SK-N-SH (cell line): ENCODE results near the gene PTPN4. TPM values are rescaled to one million over a fixed set of nuclear protein-coding genes. Genes with fewer than 3 reads are reported as not detected.

Experiments
- CTCF ChIA-PET: fragments of 300-600, 350-600 bp; formaldehyde crosslinking; extraction: SDS; loops from one replicate; lab custom pipeline; 2021; lab: Yijun Ruan, JAX
- POLR2A ChIA-PET: fragments of 350-600 bp; sonication (Branson Sonifier 250); formaldehyde crosslinking; extraction: SDS; loops from one replicate; lab custom pipeline; 2020; ENCODE audit warnings: antibody characterized with exemption, inconsistent platforms; lab: Yijun Ruan, JAX
- DNase-seq: peaks from one replicate; pipeline ENCODE4 v3.0.0; 2012
- H2AFZ ChIP-seq: fragments of 200-600 bp; sonication (generic); 2 replicates; pipeline ENCODE4 v1.8.1; 2016; ENCODE audit warnings: antibody characterized with exemption, mild to moderate bottlenecking, low read depth
- H3F3A ChIP-seq: fragments of 200-600 bp; sonication (generic); replicated peaks from 2 replicates; pipeline ENCODE3; 2016; ENCODE audit warnings: antibody characterized with exemption, mild to moderate bottlenecking; ENCODE audit not compliant: insufficient read depth
- H3K27ac ChIP-seq, 2 experiments: fragments of 200-500 bp in 1 of 2; fragments of 200-600 bp in 1 of 2; sonication (Bioruptor generic) in 1 of 2; sonication (generic), shearing (Covaris generic) in 1 of 2; 2 replicates each; pipeline versions ENCODE4 v1.5.1 to v1.6.1; 2014 to 2016; ENCODE audit warnings: low read depth in 2 of 2, inconsistent platforms in 1 of 2, low read length in 1 of 2, mild to moderate bottlenecking in 1 of 2, mixed read lengths in 1 of 2
- H3K27me3 ChIP-seq: fragments of 200-600 bp; sonication (generic), shearing (Covaris generic); 2 replicates; pipeline ENCODE4 v1.6.1; 2016; ENCODE audit warnings: mixed run types; ENCODE audit not compliant: insufficient read depth
- H3K36me3 ChIP-seq, 2 experiments: fragments of 200-500 bp in 1 of 2; fragments of 200-600 bp in 1 of 2; sonication (Bioruptor generic) in 1 of 2; sonication (generic) in 1 of 2; replicated peaks in 1 of 2; 2 replicates each; pipeline versions ENCODE3 to v1.5.1; 2014 to 2016; ENCODE audit warnings: low read length in 1 of 2, mild to moderate bottlenecking in 1 of 2; ENCODE audit not compliant: insufficient read depth in 2 of 2, control insufficient read depth in 1 of 2
- H3K4me1 ChIP-seq, 2 experiments: fragments of 200-500 bp in 1 of 2; fragments of 200-600 bp in 1 of 2; sonication (Bioruptor generic) in 1 of 2; sonication (generic), shearing (Covaris generic) in 1 of 2; 2 replicates each; pipeline versions ENCODE4 v1.5.1 to v1.6.1; 2014 to 2016; ENCODE audit warnings: low read depth in 1 of 2, low read length in 1 of 2, mixed run types in 1 of 2; ENCODE audit not compliant: insufficient read depth in 2 of 2, control insufficient read depth in 1 of 2
- H3K4me2 ChIP-seq: fragments of 200-600 bp; sonication (generic), shearing (Covaris generic); 2 replicates; pipeline ENCODE4 v1.6.1; 2017; ENCODE audit warnings: mixed run types
- H3K4me3 ChIP-seq, 2 experiments: fragments of 200-500 bp in 1 of 2; fragments of 200-600 bp in 1 of 2; sonication (Bioruptor generic) in 1 of 2; sonication (generic), shearing (Covaris generic) in 1 of 2; 2 replicates each; pipeline versions ENCODE4 v1.5.1 to v1.8.1; 2014 to 2016; ENCODE audit warnings: low read depth in 2 of 2, inconsistent platforms in 1 of 2, low read length in 1 of 2, mild to moderate bottlenecking in 1 of 2, mixed read lengths in 1 of 2, moderate library complexity in 1 of 2
- H3K79me2 ChIP-seq: fragments of 200-600 bp; sonication (generic); 2 replicates; pipeline ENCODE4 v1.8.1; 2017; ENCODE audit warnings: mild to moderate bottlenecking; ENCODE audit not compliant: insufficient read depth
- H3K9ac ChIP-seq: fragments of 200-600 bp; sonication (generic); 2 replicates; pipeline ENCODE4 v1.6.1; 2017; ENCODE audit warnings: mixed run types
- H3K9me2 ChIP-seq: fragments of 200-600 bp; sonication (generic); 2 replicates; pipeline ENCODE4 v1.6.1; 2017; ENCODE audit warnings: mixed run types
- H3K9me3 ChIP-seq: fragments of 200-600 bp; sonication (generic); 2 replicates; pipeline ENCODE4 v1.6.1; 2017; ENCODE audit warnings: mixed run types, mild to moderate bottlenecking, moderate library complexity
- H4K20me1 ChIP-seq: fragments of 200-600 bp; sonication (generic); 2 replicates; pipeline ENCODE4 v1.6.1; 2017; ENCODE audit warnings: mild to moderate bottlenecking, mixed run types; ENCODE audit not compliant: insufficient read depth
- EP300 ChIP-seq, 2 experiments: IDR thresholded peaks; 2 replicates each; pipeline versions ENCODE4 v1.4.0 to v1.6.1; 2012; ENCODE audit warnings: borderline replicate concordance in 1 of 2, low read depth in 1 of 2, low read length in 1 of 2
- JUND ChIP-seq: IDR thresholded peaks from 2 replicates; pipeline ENCODE4 v1.4.0; 2012
- MEF2A ChIP-seq: IDR thresholded peaks from 2 replicates; pipeline ENCODE4 v1.4.0; 2012; ENCODE audit warnings: low read depth, borderline replicate concordance
- RCOR1 ChIP-seq: fragments of 150-350 bp; IDR thresholded peaks from 2 replicates; pipeline ENCODE4 v1.6.1; 2017; ENCODE audit warnings: antibody characterized with exemption, low read length
- SIN3A ChIP-seq: IDR thresholded peaks from 2 replicates; pipeline ENCODE4 v1.6.1; 2012; ENCODE audit warnings: low read depth, mild to moderate bottlenecking, low read length, moderate library complexity, borderline replicate concordance
- WGBS: methylation state at CpG from one replicate; pipeline ENCODE4 v1.1.6; 2017; ENCODE audit warnings: low lambda C conversion rate; 5-methylcytosine and 5-hydroxymethylcytosine counted together
- polyA plus RNA-seq, 3 experiments: library from polyadenylated mRNA; depleted of rRNA; stranded (reverse); fragments of >200 nt; gene quantifications; 2 replicates each; pipeline ENCODE4 v1.2.3, GENCODE V29; 2012
- TF ChIP-seq, protein P1 (sequence below): IDR thresholded peaks from 2 replicates; pipeline ENCODE4 v1.4.0; 2012; ENCODE audit warnings: low read depth, borderline replicate concordance

PTPN4 gene
- polyA plus RNA-seq, 1 of the 3 experiments (the other 2 are of a cell fraction) = 6.2 TPM

DNA sequence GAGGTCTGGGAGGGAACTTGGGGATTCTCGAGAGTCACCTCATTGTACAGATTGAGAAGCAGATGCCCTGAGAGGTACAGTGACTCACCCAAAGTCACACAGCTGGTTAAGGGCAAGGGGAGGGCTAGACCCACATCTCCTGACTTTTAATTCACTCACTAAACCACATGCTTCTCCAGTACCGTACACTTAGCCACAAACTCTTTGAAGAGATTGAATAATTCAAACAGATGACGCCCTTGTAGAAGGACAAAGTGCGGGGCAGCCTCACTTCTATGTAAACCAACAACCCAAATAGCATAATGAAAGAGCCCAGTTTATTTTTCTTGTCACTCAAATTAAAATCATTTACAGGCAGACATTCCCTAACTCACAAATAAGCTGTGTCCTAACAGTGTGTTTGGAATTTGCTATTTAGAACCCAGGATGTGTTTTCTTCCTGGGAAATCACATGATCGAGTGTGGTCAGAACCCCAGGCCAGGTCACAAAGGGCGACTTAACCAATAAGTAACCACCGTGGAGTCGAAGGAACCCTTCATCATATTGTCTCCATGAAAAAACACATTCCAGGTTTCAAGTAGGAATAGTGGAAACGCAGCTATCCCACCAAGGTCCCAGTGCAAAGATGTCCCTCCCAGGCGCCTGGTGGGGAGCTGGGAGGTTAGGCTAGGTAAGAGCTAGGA lies 35.8 kb upstream of the PTPN4 start:
- TF ChIP-seq RCOR1 = no peak
- no peak for TF ChIP-seq MEF2A
- TF ChIP-seq SIN3A = no peak
- TF ChIP-seq, all 33 proteins: peak for 0
- Histone ChIP-seq H3K27ac (no peak overlapping the region), H3K79me2 (no peaks in the 10 kb centered on the region), H3F3A (no peaks in the 10 kb centered on the region), H4K20me1 (no peaks in the 10 kb centered on the region), H3K9me3 (no peaks in the 10 kb centered on the region), H3K4me3 (no peak overlapping the region), H3K9ac (no peak overlapping the region), H2AFZ (no peak overlapping the region), H3K36me3 (no peaks in the 10 kb centered on the region), H3K4me2 (no peak overlapping the region), H3K9me2 (no peaks in the 10 kb centered on the region), H3K4me1 (no peaks in the 10 kb centered on the region), H3K27me3 (no peaks in the 10 kb centered on the region)
- POLR2A ChIA-PET = no interaction called here
- WGBS = 76% methylated on average over 10 of the region's 10 CpGs
- DNase-seq = no peak
- CTCF ChIA-PET = interaction anchor here (0.7 to 1.4 kb wide), 4 partner anchors 9 to 451 kb away, joined by 3 to 5 read pairs (median 3); no protein-coding TSS in a partner anchor

DNA sequence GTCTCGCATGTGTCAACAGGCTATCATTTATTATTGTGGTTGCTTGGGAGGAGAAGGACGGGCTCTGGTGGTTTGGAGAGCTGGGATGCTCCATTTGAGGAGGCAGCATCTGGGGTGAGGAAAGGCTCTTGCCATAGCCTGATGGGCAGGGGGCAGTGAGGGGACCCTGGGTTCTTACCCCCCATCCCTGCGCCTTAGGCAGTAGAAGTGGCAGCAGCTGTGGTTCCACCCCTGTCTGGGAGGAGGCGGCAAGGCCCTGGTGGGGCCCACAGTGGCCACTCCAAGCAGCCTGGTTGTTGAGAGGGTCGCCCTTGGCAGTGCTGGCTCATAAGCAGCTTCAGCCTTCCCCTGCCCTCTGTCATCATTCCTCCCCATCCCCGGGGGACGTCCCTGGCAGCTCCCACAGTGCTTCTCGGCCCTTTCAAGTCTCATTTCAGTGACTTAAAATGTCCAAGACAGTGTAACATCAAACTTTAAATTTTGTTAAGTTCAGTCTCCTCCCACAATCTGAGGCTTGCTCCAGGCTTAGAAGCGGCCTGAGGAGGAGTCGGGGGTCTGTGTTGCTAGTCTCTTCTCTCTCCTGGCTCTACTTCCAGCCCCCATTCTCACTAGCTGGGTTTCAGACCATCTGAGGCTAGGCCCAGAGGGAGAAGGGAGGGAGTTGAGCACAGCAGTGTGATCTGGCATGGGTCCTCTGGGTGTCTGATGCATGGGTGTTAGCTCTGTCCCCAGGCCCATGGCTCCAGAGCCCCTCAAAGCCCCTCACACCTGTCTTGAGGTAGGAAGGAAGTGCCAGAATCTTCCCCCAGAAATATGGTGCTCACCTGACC lies 34.9 kb upstream of the PTPN4 start:
- Histone ChIP-seq H3F3A (no peaks in the 10 kb centered on the region), H3K4me1 (no peaks in the 10 kb centered on the region), H3K27ac (no peak overlapping the region), H3K27me3 (no peaks in the 10 kb centered on the region), H3K9ac (no peak overlapping the region), H3K79me2 (no peaks in the 10 kb centered on the region), H3K9me3 (no peaks in the 10 kb centered on the region), H3K4me3 (no peak overlapping the region), H2AFZ (no peak overlapping the region), H3K36me3 (no peaks in the 10 kb centered on the region), H3K4me2 (no peak overlapping the region), H4K20me1 (no peaks in the 10 kb centered on the region), H3K9me2 (no peaks in the 10 kb centered on the region)
- 79% methylated on average over 9 of the region's 10 CpGs for WGBS
- ChIA-PET CTCF (interaction anchor here (0.7 to 1.4 kb wide), 3 partner anchors 14 to 450 kb away, joined by 3 to 5 read pairs (median 3); no protein-coding TSS in a partner anchor), POLR2A (interaction anchor here (0.6 kb wide), 1 partner anchor 207 kb away, joined by 12 read pairs; no protein-coding TSS in a partner anchor)
- DNase-seq = no peak
- TF ChIP-seq, protein P1, sequence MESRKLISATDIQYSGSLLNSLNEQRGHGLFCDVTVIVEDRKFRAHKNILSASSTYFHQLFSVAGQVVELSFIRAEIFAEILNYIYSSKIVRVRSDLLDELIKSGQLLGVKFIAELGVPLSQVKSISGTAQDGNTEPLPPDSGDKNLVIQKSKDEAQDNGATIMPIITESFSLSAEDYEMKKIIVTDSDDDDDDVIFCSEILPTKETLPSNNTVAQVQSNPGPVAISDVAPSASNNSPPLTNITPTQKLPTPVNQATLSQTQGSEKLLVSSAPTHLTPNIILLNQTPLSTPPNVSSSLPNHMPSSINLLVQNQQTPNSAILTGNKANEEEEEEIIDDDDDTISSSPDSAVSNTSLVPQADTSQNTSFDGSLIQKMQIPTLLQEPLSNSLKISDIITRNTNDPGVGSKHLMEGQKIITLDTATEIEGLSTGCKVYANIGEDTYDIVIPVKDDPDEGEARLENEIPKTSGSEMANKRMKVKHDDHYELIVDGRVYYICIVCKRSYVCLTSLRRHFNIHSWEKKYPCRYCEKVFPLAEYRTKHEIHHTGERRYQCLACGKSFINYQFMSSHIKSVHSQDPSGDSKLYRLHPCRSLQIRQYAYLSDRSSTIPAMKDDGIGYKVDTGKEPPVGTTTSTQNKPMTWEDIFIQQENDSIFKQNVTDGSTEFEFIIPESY = no peak
- TF ChIP-seq EP300 (IDR thresholded peaks at IDR 0.05; ENCODE audit: borderline replicate concordance in 1 of 2, low read depth in 1 of 2, low read length in 1 of 2) = no peak

DNA sequence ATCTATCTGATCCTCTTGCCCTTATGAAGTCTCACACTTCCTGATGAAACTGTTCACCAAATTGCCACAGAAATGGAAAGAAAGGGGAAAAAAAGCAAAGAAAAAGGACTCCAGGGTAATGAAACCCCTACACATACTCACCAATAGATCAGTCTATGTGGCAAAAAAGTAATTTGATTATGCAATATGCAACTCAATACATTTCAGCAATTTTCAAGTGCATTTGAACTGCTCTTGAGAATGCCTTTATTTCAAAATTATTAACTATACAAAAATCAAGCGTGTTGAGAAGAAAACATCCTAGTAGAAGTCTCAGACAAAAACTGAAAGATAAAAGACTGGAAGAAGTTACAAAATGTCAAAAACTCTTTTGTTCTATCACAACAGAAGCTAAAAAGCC lies 32.2 kb upstream of the PTPN4 start:
- DNase-seq = no peak
- Histone ChIP-seq H3K27me3 (no peaks in the 10 kb centered on the region), H3K27ac (no peak overlapping the region), H3K36me3 (no peaks in the 10 kb centered on the region), H3K9ac (no peak overlapping the region), H3K4me1 (no peaks in the 10 kb centered on the region), H3K9me2 (no peaks in the 10 kb centered on the region), H2AFZ (no peak overlapping the region), H3K79me2 (no peaks in the 10 kb centered on the region), H3K4me2 (no peak overlapping the region), H3F3A (no peaks in the 10 kb centered on the region), H4K20me1 (no peaks in the 10 kb centered on the region), H3K4me3 (no peak overlapping the region), H3K9me3 (no peaks in the 10 kb centered on the region)
- 72% methylated on average over 1 of the region's 1 CpG for WGBS
- ChIA-PET CTCF (no interaction called here), POLR2A (no interaction called here)
- no peak for TF ChIP-seq JUND
